H1 (cell line): Measurements from ENCODE around the gene FOXA3. TPM values are rescaled to one million over a fixed set of nuclear protein-coding genes. Genes with fewer than 3 reads are reported as not detected.
A peak's percentile ranks its signal among the peaks of the same experiment; 100 is the strongest.

Experiments
- CTBP2 ChIP-seq: IDR thresholded peaks from 2 replicates; pipeline ENCODE4 v1.7.0; 2011; ENCODE audit warnings: borderline replicate concordance, mild to moderate bottlenecking, moderate library complexity, mixed read lengths, low read length; ENCODE audit not compliant: insufficient read depth, insufficient read length
- HDAC2 ChIP-seq, 2 experiments: fragments of 300-600 bp in 1 of 2; sonication (generic) in 1 of 2; IDR thresholded peaks; 2 replicates each; pipeline ENCODE4 v1.6.1; 2011 to 2012; ENCODE audit warnings: low read depth in 2 of 2, low read length in 2 of 2, mild to moderate bottlenecking in 2 of 2, moderate library complexity in 2 of 2, borderline replicate concordance in 1 of 2, inconsistent platforms in 1 of 2
- JUN ChIP-seq: IDR thresholded peaks from 2 replicates; pipeline ENCODE4 v1.6.1; 2011; ENCODE audit warnings: low read depth, mild to moderate bottlenecking, improper control_type of control experiment, low read length
- KDM1A ChIP-seq: fragments of 200-600, 300-600 bp; sonication (generic); IDR thresholded peaks from 2 replicates; pipeline ENCODE4 v1.7.1; 2016; ENCODE audit warnings: mild to moderate bottlenecking, low read length, borderline replicate concordance
- KDM5A ChIP-seq: fragments of 200-600 bp; IDR thresholded peaks from 2 replicates; pipeline ENCODE4 v1.7.1; 2012; ENCODE audit warnings: mild to moderate bottlenecking, low read length, inconsistent platforms, mixed read lengths
- NANOG ChIP-seq: IDR thresholded peaks from 2 replicates; pipeline ENCODE4 v1.6.1; 2011; ENCODE audit warnings: low read length, low read depth, mild to moderate bottlenecking, inconsistent platforms; ENCODE audit not compliant: insufficient read depth, poor library complexity, severe bottlenecking
- PHF8 ChIP-seq: fragments of 200-600 bp; sonication (generic); conservative IDR thresholded peaks from 2 replicates; pipeline ENCODE4 v1.7.1; 2012; ENCODE audit warnings: low read depth, mild to moderate bottlenecking, inconsistent platforms, low read length, moderate library complexity
- RBBP5 ChIP-seq: IDR thresholded peaks from 2 replicates; pipeline ENCODE4 v1.7.1; 2012; ENCODE audit warnings: low read depth, mild to moderate bottlenecking, inconsistent platforms, low read length, moderate library complexity, borderline replicate concordance
- SIN3A ChIP-seq, 2 experiments: IDR thresholded peaks in 1 of 2; conservative IDR thresholded peaks in 1 of 2; 2 replicates each; pipeline ENCODE4 v1.6.1; 2011 to 2012; ENCODE audit warnings: low read length in 2 of 2, improper control_type of control experiment in 1 of 2, low read depth in 1 of 2, mild to moderate bottlenecking in 1 of 2
- SIRT6 ChIP-seq: IDR thresholded peaks from one replicate; pipeline ENCODE4 v1.7.1; 2012; ENCODE audit warnings: low read length, inconsistent platforms
- SP4 ChIP-seq: IDR thresholded peaks from 2 replicates; pipeline ENCODE4 v1.6.1; 2012; ENCODE audit warnings: low read length, inconsistent platforms
- polyA plus RNA-seq, 7 experiments: library from polyadenylated mRNA; depleted of rRNA in 3 of 7; stranded (reverse) in 5 of 7; unstranded in 2 of 7; fragments of >200 nt in 5 of 7; fragments of 200-250 nt in 2 of 7; gene quantifications; 1 replicate in 5 of 7; 2 replicates in 1 of 7; 4 replicates in 1 of 7; pipeline versions ENCODE4 v1.2.1 to v1.2.3, GENCODE V29; 2011 to 2013; ENCODE audit warnings: missing spikeins in 2 of 7, mixed read lengths in 2 of 7
- total RNA-seq: library from RNA; stranded (reverse); fragmentation: NEBNext Ultra II Directional; extraction: Animal tissue kit (Norgen Biotek cat#: 25700); gene quantifications from 2 replicates; pipeline ENCODE4 v1.2.1, GENCODE V29; 2021

FOXA3 gene
- total and polyA plus RNA-seq, 2 of the 8 experiments (the other 6 are each of a cell fraction or from before 2014, with no cell fraction given): 20.2 to 49.1 TPM

- TF ChIP-seq CTBP2 (no peak), KDM5A (no peak), RBBP5 (no peak), HDAC2 (IDR thresholded peaks at IDR 0.05; ENCODE audit: borderline replicate concordance in 1 of 2, low read depth in 2 of 2, low read length in 2 of 2) (peak in 1 of 2 experiments; percentile 93; a peak in 1 of 4 replicates), KDM1A (peak; percentile 97), SIRT6 (no peak), SIN3A (conservative IDR thresholded peaks at IDR 0.05 in 1 of 2, IDR thresholded peaks at IDR 0.05 in 1 of 2; ENCODE audit: low read depth in 1 of 2, low read length in 2 of 2) (no peak), NANOG (peak; percentile 8), SP4 (no peak), JUN (no peak), PHF8 (no peak)
Observed at GRCh38 chr19:45922281-45922680, 58.2 kb downstream of the FOXA3 start (continued).
